ENCODE results near the gene COX8A. TPM values are rescaled to one million over a fixed set of nuclear protein-coding genes. Genes with fewer than 3 reads are reported as not detected.

Gene COX8A
- polyA plus RNA-seq, 3 donors, result 354 to 588 (median 526) TPM

DNA sequence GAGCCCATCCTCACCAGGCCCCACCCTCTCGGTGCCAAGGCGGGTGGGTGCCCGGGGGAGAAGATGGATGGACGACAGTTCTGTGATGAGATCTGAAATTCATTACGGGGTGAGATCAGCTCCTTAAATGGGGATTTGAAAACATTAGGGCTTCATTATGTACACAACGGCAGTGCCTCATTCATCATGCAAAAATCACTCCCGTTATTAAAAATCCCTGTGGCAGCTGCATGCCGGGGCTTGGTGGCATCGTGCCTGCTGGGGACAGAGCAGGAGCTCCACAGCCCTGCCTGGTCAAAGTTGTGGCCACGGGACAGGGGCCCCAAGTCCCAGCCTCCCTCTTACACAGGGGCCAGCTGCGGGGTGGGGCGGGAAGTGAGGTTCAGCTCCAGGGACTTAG lies 32.0 kb downstream of the COX8A start:
- Histone ChIP-seq H3K36me3 (replicated peaks in 1 of 2; ENCODE audit: control insufficient read depth in 1 of 2, insufficient read depth in 2 of 2, low read length in 2 of 2) (no peaks in the 10 kb centered on the region), H3K27ac (ENCODE audit: low read depth in 1 of 2, low read length in 2 of 2) (no peak overlapping the region), H3K9me3 (replicated peaks in 1 of 2; ENCODE audit: control insufficient read depth in 1 of 2, insufficient read depth in 1 of 2, low read length in 2 of 2) (peaks cover 0 to 15% of the 10 kb centered on the region in 2 donors), H3K79me2 (ENCODE audit: insufficient read depth, low read length) (no peaks in the 10 kb centered on the region), H3K9ac (ENCODE audit: insufficient read depth, low read length, poor library complexity, severe bottlenecking) (no peak overlapping the region), H3K27me3 (ENCODE audit: control insufficient read depth in 2 of 2, insufficient read depth in 2 of 2, low read length in 2 of 2) (peaks cover 7 to 67% of the 10 kb centered on the region in 2 donors), H4K20me1 (ENCODE audit: insufficient read depth, low read length) (no peaks in the 10 kb centered on the region), H3K4me1 (ENCODE audit: control insufficient read depth in 1 of 2, insufficient read depth in 2 of 2, low read length in 2 of 2) (peaks cover 28 to 32% of the 10 kb centered on the region in 2 donors), H3K4me2 (replicated peaks; ENCODE audit: extremely low read depth, low read length, poor library complexity, severe bottlenecking) (no peak overlapping the region), H2AFZ (ENCODE audit: insufficient read depth, low read depth, low read length, poor library complexity, severe bottlenecking) (no peak overlapping the region), H3K4me3 (replicated peaks in 1 of 3; ENCODE audit: low read depth in 2 of 3, low read length in 3 of 3) (no peak overlapping the region)
- Mint-ChIP-seq H3K9me3 (peaks cover 12 to 19% (median 16%) of the 10 kb centered on the region in 7 donors), H3K4me1 (peaks cover 37% of the 10 kb centered on the region), H3K4me3 (peak overlapping the region in 1 of 2 donors; percentile 100), H3K27me3 (ENCODE audit: low read depth in 3 of 3) (peaks cover 57 to 80% (median 61%) of the 10 kb centered on the region in 3 donors), H3K36me3 (peaks cover 0 to 4% of the 10 kb centered on the region in 2 donors), H3K27ac (no peak overlapping the region)
- 67% methylated on average over 3 of the region's 12 CpGs for WGBS (ENCODE audit: insufficient coverage)
- intact Hi-C loops (cut with micrococcal nuclease), result no loop called here
- DNase-seq, result no peak
- TF ChIP-seq, protein P1, sequence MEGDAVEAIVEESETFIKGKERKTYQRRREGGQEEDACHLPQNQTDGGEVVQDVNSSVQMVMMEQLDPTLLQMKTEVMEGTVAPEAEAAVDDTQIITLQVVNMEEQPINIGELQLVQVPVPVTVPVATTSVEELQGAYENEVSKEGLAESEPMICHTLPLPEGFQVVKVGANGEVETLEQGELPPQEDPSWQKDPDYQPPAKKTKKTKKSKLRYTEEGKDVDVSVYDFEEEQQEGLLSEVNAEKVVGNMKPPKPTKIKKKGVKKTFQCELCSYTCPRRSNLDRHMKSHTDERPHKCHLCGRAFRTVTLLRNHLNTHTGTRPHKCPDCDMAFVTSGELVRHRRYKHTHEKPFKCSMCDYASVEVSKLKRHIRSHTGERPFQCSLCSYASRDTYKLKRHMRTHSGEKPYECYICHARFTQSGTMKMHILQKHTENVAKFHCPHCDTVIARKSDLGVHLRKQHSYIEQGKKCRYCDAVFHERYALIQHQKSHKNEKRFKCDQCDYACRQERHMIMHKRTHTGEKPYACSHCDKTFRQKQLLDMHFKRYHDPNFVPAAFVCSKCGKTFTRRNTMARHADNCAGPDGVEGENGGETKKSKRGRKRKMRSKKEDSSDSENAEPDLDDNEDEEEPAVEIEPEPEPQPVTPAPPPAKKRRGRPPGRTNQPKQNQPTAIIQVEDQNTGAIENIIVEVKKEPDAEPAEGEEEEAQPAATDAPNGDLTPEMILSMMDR (IDR thresholded peaks at IDR 0.05), result no peak

DNA sequence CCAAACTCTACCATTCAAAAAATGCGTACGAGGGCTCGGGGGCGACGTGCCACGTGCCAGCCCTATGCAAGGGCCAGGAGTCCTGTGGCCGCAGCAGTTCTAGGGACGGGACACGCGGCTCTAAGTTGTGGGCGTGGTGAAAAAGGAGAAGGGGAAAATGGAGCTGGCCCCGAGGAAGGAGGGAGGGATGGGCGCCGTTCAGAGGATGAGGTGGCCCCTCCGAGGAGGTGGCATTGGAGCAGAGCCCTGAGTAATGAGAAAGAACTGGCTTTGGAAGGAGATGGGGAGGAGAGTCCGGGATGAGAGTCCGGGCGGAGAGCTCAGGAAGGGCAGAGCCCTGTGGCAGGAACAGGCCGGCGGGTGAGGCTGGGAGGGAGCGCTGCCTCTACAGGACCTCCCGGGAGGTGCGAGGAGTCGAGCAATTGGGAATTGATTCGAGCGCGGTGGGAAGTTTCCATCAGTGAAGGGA lies 32.8 kb downstream of the COX8A start:
- H3K9ac ChIP-seq (ENCODE audit: insufficient read depth, low read length, poor library complexity, severe bottlenecking), result peak overlapping the region; percentile 50
- H4K20me1 ChIP-seq (ENCODE audit: insufficient read depth, low read length), result no peaks in the 10 kb centered on the region
- 2% methylated on average over 15 of the region's 27 CpGs for WGBS (ENCODE audit: insufficient coverage)
- H3K4me3 ChIP-seq (replicated peaks in 1 of 3; ENCODE audit: low read depth in 2 of 3, low read length in 3 of 3), result peak overlapping the region; percentile 50 to 83 (median 66)
- H3K79me2 ChIP-seq (ENCODE audit: insufficient read depth, low read length), result no peaks in the 10 kb centered on the region
- H3K36me3 ChIP-seq (replicated peaks in 1 of 2; ENCODE audit: control insufficient read depth in 1 of 2, insufficient read depth in 2 of 2, low read length in 2 of 2), result no peaks in the 10 kb centered on the region
- Mint-ChIP-seq H3K4me3 (peak overlapping the region; percentile 98 to 100), H3K36me3 (no peaks in the 10 kb centered on the region), H3K9me3 (peaks cover 9 to 18% (median 14%) of the 10 kb centered on the region in 7 donors), H3K4me1 (peaks cover 29% of the 10 kb centered on the region), H3K27ac (peak overlapping the region in 5 of 7 donors; percentile 24 to 85 (median 65)), H3K27me3 (ENCODE audit: low read depth in 3 of 3) (peaks cover 50 to 72% (median 53%) of the 10 kb centered on the region in 3 donors)
- peaks cover 21 to 24% of the 10 kb centered on the region in 2 donors for H3K4me1 ChIP-seq (ENCODE audit: control insufficient read depth in 1 of 2, insufficient read depth in 2 of 2, low read length in 2 of 2)
- peak overlapping the region; percentile 96 for H3K4me2 ChIP-seq (replicated peaks; ENCODE audit: extremely low read depth, low read length, poor library complexity, severe bottlenecking)
- peak; percentile 31 to 53 (median 42) for DNase-seq
- peak overlapping the region in 1 of 2 donors; percentile 25 for H3K27ac ChIP-seq (ENCODE audit: low read depth in 1 of 2, low read length in 2 of 2)
- TF ChIP-seq, protein P1 (IDR thresholded peaks at IDR 0.05), result no peak
- peaks cover 0 to 15% of the 10 kb centered on the region in 2 donors for H3K9me3 ChIP-seq (replicated peaks in 1 of 2; ENCODE audit: control insufficient read depth in 1 of 2, insufficient read depth in 1 of 2, low read length in 2 of 2)
- intact Hi-C loops (cut with micrococcal nuclease), result no loop called here
- peaks cover 0 to 59% of the 10 kb centered on the region in 2 donors for H3K27me3 ChIP-seq (ENCODE audit: control insufficient read depth in 2 of 2, insufficient read depth in 2 of 2, low read length in 2 of 2)
- H2AFZ ChIP-seq (ENCODE audit: insufficient read depth, low read depth, low read length, poor library complexity, severe bottlenecking), result peak overlapping the region; percentile 92
